Measurements from ENCODE around the gene CCDC92B. TPM values are rescaled to one million over a fixed set of nuclear protein-coding genes. Genes with fewer than 3 reads are reported as not detected.

CCDC92B gene
- total RNA-seq, 1 experiment from 2014 or later = 1.9 TPM

DNA sequence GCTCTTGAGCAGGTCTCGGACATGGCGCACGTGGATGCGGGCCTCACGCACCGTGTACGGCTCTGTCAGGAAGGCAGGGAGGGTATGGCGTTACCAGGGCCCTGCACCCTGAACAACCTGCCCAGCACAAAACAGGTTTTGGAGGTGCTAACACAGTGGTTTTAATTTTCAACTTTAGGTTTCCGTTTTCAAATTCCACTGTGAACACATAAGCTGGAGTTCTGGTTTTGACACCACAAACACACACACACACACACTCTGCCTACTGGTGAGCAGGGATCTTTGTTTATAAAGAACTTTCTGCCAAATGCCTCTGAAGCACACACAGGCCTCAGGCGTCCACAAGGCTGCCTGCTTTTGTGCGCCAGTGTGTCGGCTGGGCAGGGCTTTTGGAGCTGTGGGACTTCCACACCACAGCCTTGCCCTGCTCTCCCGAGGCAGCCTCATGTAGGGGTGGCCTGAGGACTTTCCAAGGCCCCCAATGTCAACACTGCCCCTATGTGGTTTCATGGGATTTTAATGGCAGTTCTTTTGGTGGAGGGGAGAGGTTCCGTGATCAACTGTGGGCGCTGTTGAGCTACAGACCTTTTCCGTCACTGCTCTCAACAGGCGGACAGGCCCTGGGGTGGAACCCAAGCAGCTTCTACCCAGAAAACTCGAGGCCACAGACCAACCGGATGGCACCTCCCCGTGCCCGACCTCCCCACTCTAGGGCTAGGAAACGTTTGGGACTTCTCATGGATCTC lies 47.3 kb downstream of the CCDC92B start:
- no peaks in the 10 kb centered on the region for H3K27me3 ChIP-seq (ENCODE audit: insufficient read depth, low read depth)
- H3K4me2 ChIP-seq = no peak overlapping the region
- no peak overlapping the region for H2AFZ ChIP-seq
- H4K20me1 ChIP-seq (ENCODE audit: insufficient read depth) = peaks cover 53% of the 10 kb centered on the region
- BruUV-seq (replicated peaks) = no TSS peak
- no peaks in the 10 kb centered on the region for H3K9me3 ChIP-seq (ENCODE audit: insufficient read depth, low read depth)
- H3K9me2 ChIP-seq (ENCODE audit: insufficient read depth) = no peaks in the 10 kb centered on the region
- POLR2A ChIA-PET (ENCODE audit: unreplicated experiment) = no interaction called here
- H3F3A ChIP-seq (ENCODE audit: insufficient read depth, low read depth) = peaks cover 8% of the 10 kb centered on the region; the same call in 1 of the 2 replicates
- H3K79me2 ChIP-seq (ENCODE audit: low read depth) = peaks cover 37% of the 10 kb centered on the region
- H3K27ac ChIP-seq = no peak overlapping the region
- CTCF ChIA-PET = interaction anchor here (0.6 kb wide), 2 partner anchors 26 to 288 kb away, joined by 12 to 13 read pairs; no protein-coding TSS in a partner anchor
- H3K4me1 ChIP-seq (replicated peaks; ENCODE audit: insufficient read depth) = no peaks in the 10 kb centered on the region
- peaks cover 16% of the 10 kb centered on the region for H3K36me3 ChIP-seq (ENCODE audit: low read depth)
- intact Hi-C loops (cut with micrococcal nuclease; ENCODE audit: unreplicated experiment) = no loop called here
- TF ChIP-seq EZH2 (IDR thresholded peaks at IDR 0.05; ENCODE audit: low read depth) = no peak
- TF ChIP-seq, protein P1, sequence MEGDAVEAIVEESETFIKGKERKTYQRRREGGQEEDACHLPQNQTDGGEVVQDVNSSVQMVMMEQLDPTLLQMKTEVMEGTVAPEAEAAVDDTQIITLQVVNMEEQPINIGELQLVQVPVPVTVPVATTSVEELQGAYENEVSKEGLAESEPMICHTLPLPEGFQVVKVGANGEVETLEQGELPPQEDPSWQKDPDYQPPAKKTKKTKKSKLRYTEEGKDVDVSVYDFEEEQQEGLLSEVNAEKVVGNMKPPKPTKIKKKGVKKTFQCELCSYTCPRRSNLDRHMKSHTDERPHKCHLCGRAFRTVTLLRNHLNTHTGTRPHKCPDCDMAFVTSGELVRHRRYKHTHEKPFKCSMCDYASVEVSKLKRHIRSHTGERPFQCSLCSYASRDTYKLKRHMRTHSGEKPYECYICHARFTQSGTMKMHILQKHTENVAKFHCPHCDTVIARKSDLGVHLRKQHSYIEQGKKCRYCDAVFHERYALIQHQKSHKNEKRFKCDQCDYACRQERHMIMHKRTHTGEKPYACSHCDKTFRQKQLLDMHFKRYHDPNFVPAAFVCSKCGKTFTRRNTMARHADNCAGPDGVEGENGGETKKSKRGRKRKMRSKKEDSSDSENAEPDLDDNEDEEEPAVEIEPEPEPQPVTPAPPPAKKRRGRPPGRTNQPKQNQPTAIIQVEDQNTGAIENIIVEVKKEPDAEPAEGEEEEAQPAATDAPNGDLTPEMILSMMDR (conservative IDR thresholded peaks at IDR 0.05) = no peak
- peak in 1 of 2 experiments; percentile 21 for DNase-seq
- no peak overlapping the region for H3K4me3 ChIP-seq

DNA sequence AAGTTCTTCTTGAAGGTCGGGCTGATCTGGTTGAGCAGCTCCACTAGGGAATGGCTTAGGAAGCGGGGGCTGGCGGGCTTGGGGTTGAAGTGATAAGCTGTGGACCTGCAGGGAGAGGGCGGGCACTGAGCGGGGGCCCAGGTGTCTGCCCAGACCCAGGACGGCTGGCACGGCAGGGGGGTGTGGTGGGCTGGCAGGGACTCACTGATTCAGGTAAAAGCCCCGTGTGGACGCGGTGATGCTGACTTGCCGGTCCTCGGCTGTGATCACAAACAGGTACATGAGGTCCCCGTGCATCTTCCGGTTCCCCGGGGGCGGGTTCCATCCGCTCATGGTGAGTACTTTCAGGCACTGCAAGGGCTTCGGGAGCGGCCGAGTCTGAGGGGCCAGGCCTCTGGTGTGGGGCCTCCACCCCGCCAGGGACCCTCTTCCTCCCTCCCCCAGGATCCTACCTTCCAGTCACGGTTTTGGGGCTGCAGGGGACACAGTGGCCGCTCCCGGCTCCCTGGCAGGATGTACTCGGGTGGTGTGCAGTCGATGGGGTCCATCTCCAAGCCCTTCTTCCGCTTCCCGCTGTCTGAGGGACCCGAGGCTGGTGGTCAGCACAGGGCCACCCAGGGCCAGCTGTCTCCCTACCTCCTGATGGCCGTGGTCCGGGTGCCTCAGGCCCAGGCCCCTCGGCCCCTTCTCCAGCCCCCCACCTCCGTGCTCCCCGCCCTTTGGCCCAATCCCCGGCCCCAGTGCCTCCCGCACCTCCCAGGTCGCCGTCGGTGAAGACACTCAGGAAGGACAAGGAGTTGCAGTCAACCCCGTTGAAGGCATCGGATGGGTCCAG lies 48.1 kb downstream of the CCDC92B start:
- ChIA-PET CTCF (no interaction called here), POLR2A (ENCODE audit: unreplicated experiment) (no interaction called here)
- peaks cover 29% of the 10 kb centered on the region for H3K79me2 ChIP-seq (ENCODE audit: low read depth)
- H4K20me1 ChIP-seq (ENCODE audit: insufficient read depth) = peaks cover 49% of the 10 kb centered on the region
- no peak for DNase-seq
- no peaks in the 10 kb centered on the region for H3K9me2 ChIP-seq (ENCODE audit: insufficient read depth)
- no peak overlapping the region for H3K27ac ChIP-seq
- H3F3A ChIP-seq (ENCODE audit: insufficient read depth, low read depth) = peaks cover 8% of the 10 kb centered on the region; the same call in 1 of the 2 replicates
- peaks cover 19% of the 10 kb centered on the region for H3K36me3 ChIP-seq (ENCODE audit: low read depth)
- H2AFZ ChIP-seq = no peak overlapping the region
- H3K9me3 ChIP-seq (ENCODE audit: insufficient read depth, low read depth) = no peaks in the 10 kb centered on the region
- H3K27me3 ChIP-seq (ENCODE audit: insufficient read depth, low read depth) = no peaks in the 10 kb centered on the region
- intact Hi-C loops (cut with micrococcal nuclease; ENCODE audit: unreplicated experiment) = no loop called here
- TF ChIP-seq EZH2 (IDR thresholded peaks at IDR 0.05; ENCODE audit: low read depth) = no peak
- TF ChIP-seq, protein P1 (conservative IDR thresholded peaks at IDR 0.05) = no peak
- no peak overlapping the region for H3K4me3 ChIP-seq
- H3K4me2 ChIP-seq = no peak overlapping the region
- H3K4me1 ChIP-seq (replicated peaks; ENCODE audit: insufficient read depth) = no peaks in the 10 kb centered on the region
- BruUV-seq (replicated peaks) = no TSS peak

DNA sequence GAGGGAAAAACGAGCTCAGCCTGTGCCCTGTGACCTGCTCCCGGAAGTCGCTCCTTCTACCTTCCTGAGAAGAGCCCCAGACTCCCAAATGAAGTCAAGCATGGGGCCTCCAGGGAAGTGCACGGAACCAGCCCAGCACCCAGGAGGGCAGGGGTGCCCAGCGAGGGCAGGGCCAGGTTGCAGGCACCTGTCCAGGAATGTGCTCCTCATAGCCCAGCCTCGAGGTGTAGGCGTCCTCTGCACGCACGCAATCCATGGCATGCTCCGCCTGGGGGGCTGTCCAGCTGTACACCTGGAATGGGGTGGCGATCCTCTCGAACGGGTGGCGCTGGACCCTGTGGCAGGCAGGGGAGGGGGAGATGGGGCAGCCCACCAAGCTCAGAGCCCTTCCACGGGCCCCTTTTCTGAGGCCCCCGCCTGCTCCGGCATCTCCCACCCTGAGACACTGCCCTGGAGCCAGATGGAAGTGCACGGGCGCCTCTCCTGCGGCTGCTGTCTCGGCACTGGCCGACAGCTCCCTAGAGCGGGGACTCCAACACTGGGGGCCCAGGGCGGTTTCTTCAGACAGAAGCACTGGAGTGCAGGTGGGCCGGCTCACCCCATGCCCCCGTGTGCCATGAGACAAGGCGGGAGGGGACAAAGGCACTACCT lies 48.8 kb downstream of the CCDC92B start:
- no peak overlapping the region for H3K27ac ChIP-seq
- no peak overlapping the region for H3K4me3 ChIP-seq
- POLR2A ChIA-PET (ENCODE audit: unreplicated experiment) = no interaction called here
- no peaks in the 10 kb centered on the region for H3K9me2 ChIP-seq (ENCODE audit: insufficient read depth)
- H3K27me3 ChIP-seq (ENCODE audit: insufficient read depth, low read depth) = no peaks in the 10 kb centered on the region
- CTCF ChIA-PET = no interaction called here
- H3K4me2 ChIP-seq = no peak overlapping the region
- peaks cover 49% of the 10 kb centered on the region for H4K20me1 ChIP-seq (ENCODE audit: insufficient read depth)
- H3K36me3 ChIP-seq (ENCODE audit: low read depth) = peaks cover 19% of the 10 kb centered on the region
- intact Hi-C loops (cut with micrococcal nuclease; ENCODE audit: unreplicated experiment) = no loop called here
- no peak for DNase-seq
- peaks cover 8% of the 10 kb centered on the region; the same call in 1 of the 2 replicates for H3F3A ChIP-seq (ENCODE audit: insufficient read depth, low read depth)
- no peak overlapping the region for H2AFZ ChIP-seq
- H3K79me2 ChIP-seq (ENCODE audit: low read depth) = peaks cover 21% of the 10 kb centered on the region
- no peaks in the 10 kb centered on the region for H3K9me3 ChIP-seq (ENCODE audit: insufficient read depth, low read depth)
- TF ChIP-seq, protein P1 (conservative IDR thresholded peaks at IDR 0.05) = no peak
- TF ChIP-seq EZH2 (IDR thresholded peaks at IDR 0.05; ENCODE audit: low read depth) = no peak
- no TSS peak for BruUV-seq (replicated peaks)
- H3K4me1 ChIP-seq (replicated peaks; ENCODE audit: insufficient read depth) = no peaks in the 10 kb centered on the region
